ENCODE data around the gene ABCB8.

ABCB8 gene

DNA sequence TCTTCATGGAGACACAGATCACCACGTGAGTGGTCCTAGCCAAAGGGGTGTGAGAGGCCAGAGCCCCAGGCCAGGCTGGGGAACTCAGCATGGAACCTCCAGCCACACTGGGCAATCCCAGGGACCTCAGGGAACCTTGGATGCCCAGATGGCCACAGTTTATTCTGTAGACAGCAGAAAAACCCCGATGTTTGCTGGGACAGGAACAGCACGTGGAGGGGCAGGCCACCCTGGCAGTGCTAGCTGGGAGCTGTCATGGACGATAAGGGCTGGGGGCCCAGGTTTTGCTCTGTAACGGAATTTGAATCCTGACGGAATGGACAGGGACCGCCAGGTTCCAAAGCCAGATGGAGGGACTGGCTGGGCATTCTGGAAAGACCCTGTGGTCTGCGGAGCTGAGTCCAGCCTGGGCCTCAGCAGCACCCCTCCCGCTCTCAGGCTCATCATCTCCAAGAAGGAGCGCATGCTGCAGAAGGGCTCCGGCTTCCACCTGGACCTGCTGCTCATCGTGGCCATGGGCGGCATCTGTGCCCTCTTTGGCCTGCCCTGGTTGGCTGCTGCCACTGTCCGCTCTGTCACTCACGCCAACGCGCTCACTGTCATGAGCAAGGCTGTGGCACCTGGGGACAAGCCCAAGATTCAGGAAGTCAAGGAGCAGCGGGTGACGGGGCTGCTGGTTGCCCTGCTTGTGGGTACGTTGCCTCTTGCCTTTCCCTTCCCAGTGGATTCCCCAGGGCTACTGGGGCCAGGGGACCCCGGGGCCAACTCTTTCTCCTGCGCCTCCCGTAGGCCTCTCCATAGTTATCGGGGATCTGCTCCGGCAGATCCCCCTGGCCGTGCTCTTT, 46.8 kb downstream of the ABCB8 start:
- no peak for DNase-seq (ENCODE audit: low read depth)

DNA sequence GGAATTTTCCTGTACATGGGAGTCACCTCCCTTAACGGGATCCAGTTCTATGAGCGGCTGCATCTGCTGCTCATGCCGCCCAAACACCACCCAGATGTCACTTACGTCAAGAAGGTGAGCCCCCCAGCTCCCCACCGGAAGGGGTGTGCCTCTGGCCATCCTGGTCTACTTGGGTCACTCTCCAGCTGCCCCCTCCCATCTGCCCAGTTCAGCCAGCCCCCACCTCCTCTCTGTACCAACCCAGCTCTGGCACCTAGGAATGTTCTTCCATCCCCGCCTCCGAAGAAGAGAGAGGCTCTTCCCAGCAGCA, 47.4 kb downstream of the ABCB8 start:
- DNase-seq (ENCODE audit: low read depth): no peak

DNA sequence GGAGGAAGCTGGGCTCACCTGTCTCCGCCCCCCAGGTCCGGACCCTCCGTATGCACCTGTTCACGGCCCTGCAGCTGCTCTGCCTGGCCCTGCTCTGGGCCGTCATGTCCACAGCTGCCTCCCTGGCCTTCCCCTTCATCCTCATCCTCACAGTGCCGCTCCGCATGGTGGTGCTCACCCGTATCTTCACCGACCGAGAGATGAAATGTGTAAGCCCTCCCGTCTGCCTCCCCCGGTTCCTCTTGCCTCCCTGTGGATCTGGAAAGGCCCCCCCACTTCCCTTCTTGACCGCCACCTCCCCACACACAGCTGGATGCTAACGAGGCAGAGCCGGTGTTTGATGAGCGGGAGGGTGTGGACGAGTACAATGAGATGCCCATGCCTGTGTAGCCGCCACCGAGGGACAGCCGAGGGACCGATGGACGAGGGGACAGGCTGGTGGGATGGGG, 47.8 kb downstream of the ABCB8 start:
- no peak for DNase-seq (ENCODE audit: low read depth)

DNA sequence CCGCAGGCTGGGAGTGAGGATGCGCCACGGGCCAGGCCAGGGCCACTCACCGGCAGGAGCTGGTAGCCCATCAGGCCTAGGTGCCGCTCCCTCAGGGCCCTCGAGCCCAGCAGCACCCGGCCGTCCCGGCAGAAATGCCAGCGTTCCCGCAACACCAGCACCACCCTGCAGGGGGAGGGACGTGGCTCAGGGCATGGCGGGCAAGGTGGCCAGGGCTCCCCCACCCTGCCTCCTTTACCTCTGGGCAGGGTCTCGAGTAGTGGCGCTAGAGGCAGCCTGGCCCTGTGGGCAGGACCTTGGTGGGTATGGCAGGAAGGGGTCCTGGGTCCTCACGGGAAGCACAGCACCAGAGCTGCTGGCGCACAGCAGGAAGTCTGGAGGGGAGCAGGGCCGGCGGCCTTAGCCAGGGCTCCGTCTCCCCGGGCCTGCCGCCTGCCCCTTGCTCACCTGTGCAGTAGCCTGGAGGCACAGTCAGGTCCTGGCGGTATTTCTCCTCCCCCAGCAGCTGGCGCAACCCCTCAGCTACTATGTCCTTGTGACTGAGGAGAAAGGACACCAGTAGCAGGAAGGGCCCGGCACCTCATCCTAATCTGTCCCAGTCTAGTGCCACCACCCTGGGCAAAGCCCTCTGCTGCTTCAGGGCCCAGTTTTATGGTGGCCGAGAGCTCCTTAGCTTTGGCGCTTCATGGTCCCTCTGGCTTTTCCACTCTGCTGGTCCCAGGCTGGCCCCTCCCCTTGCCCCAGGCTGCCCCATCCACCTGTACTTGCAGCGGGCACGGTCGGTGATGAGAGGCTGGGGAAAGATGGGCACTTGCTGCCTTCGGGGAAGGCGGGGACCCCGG, 48.8 kb downstream of the ABCB8 start:
- DNase-seq (ENCODE audit: low read depth): no peak

DNA sequence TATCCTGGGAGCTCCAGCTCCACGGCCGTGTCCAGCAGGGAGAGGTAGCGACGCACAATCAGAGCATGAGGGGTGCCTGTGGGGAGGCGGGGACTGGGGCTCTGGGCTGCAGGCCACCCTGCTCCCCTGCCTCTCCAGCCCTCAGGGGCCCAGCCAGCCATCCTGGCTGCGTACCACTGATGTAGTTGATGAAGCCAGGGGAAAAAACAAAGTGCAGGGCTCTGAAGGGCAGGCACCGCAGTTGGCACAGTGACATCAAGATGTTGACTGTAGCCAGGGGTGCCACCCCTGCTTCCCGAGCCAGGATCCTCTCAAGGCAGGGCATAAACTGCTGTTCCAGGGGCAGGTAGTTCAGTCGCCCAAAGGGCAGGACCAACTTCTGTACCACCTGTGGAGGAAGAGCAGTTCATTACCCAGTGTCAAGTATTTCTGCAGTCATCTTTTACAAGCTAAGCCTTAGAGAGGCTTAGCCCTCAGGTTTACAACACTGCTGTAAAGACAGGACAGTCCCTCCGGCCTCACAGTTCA, 49.5 kb downstream of the ABCB8 start:
- DNase-seq (ENCODE audit: low read depth): no peak

DNA sequence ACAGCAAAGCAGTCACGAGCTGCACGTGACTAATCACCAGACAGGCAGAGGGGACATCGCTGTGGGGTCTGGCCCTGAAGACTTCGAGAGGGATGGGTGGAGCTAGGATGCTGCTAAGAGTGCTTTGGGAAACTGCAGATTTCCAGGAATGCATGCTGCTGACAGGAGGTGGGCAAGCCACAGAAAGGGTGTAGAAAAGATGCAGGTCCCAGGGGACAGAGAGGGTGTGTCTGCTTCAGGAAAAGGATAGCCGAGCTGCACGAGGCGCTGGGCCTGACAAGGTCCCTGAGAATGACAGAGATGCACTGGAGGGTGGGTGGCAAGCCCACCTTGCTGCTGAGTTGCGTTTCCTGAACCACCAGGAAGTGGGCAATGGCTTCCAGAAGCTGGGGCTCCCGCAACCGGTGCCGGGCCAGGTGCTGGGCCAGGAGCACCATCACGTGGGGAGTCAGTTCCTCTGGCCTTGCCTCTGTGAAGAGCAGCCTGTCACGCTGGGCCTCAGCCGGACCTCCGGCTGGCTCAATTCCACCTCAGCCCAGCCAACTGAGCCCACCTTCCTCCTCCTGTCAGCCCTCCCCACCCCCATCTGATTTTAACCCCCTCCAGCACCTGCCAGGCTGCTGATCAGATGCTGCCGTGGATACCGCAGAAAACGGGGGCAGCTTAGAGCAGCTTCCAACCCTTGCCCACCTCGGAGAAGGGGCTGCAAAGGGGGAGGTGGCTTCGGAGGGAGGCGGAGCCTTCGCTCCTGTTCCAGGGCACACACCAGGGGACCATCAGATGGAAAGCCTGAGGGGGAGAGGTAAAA, 50.2 kb downstream of the ABCB8 start:
- DNase-seq (ENCODE audit: low read depth): no peak

DNA sequence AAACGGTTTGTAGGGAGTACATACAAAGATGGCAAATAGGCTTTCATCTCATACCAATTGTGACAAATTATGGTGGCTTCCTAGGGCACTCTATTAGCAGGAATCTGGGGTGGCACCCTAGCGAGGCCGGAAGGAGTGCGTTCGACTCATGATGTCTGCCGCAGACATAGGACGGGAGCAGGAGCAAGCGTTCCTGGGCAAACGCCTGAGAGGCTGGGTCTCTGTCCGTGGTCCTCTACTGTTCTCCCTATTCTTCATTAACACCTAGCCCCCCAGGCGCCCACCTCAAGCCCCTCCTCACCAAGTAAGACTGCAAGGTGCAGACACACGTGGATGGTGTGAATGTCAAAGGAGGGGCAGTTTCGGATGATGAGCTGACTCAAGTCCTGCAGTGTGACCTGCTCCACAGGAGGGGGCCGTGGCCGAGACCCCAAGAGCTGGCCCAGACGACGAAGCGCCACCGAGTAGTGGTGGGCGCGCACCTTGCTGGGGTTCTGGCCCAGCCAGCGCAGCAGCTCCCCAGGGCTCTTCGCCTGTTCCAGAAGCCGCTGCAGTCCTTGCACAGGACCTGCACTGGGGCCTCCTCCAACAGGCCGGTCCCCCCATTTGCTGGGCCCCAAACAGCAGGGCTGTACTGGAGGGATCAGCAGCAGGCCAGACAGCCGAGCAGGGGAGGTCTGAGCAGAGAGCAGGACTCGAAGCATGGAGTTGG, 51.1 kb downstream of the ABCB8 start:
- no peak for DNase-seq (ENCODE audit: low read depth)

DNA sequence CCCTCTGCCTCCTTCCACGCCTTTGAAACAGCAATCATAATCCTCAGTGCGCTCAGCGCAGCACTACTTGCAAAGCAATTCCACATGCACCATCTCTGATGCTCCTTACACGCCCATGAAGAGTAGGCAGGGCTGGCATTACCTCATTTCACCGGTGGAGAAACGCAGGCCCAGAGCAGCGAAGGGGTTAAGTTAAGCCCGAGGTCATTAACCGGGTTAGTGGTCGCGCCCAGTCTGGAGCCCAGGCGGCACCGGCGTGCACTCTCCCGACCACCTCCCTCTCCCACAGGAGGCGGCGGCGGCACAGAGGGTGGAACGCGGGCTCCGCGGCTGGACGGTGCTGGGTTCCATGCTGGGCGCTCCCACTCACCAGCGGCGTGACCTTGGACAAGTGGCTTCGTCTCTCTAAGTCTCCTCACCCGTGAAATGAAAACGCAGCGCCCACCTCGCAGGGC, 51.8 kb downstream of the ABCB8 start:
- DNase-seq (ENCODE audit: low read depth): no peak

DNA sequence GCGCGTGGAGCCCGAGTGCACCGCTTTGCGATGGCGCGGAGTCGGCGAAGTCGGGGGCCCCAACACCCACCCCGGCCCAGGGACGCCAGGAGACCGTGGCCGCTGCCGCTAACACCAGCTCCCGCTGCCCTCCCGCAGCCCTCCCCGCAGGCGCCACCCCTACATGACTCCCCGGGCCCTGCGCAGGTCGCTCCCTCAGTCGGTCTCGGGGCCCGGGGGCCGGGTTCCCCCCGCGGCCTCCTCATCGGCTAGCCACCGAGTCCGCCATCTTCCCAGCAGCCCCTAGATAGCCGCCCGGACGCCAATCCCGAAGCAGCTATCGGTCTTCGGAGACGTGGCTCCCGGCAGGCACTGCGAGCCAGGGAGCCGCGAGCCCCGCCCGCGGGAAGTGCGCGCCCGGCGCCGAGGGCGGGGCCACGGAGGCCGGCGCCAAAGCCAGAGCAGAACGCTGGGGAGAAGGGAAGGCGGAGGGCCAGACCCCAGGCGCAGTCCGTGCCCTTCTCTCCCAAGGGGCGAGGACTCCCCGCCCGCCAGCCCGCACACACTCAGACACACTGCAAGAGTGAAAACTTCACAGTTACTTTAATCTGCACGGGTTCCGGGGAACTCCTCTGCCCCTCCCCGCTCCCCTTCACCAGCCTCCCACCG, 52.4 kb downstream of the ABCB8 start, which contains the start of gene FASTK:
Gene FASTK (minus strand): TSS at position 288 of the 648 bp plus-strand sequence. CDS start 43 bp downstream, at position 245.
- DNase-seq (ENCODE audit: low read depth): no peak

DNA sequence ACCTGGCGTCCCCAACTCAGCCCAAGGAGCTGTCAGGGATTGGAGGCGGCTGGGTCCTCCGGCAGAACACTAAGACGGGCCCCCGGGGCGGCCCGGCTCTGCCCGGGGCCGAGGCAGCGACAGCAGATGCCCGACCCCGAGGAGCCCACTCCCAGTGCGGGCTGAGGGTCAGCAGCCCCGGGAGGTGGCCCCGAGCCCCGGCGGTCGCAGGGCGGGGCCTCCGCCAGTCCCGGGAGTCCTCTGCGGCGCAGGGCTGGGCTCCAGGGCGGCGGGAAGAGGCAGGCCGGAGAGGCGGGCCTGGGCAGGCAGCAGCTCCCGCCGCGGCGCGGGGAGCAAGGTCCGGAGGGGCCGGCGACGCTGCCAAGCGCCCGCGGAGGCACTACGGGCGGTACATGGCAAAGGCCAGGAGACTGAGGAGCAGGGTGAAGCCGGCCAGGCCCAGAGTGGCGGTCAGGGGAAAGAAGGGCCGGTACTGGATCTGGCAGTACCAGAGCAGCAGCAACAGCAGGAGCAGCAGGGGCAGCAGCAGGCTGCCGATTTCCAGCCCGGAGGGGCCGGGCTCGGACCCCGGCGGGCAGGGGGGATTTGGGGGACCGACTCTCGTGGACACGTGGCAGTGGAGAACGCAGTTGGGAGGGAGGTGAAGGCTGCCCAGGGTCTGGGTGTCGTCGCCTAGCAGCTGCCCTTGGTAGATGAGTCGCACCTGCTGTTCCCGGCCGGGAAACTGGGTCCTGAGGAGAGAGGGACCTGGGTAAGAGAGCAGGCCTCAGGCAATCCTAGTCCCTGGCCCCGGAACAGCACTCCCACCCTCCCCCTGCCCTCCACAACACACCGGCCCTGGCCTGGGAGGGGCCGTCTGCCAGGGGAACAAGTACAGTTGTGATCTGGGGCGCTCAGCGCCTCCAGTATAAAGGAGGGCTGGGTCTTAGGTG, 53.2 kb downstream of the ABCB8 start:
- no peak for DNase-seq (ENCODE audit: low read depth)

DNA sequence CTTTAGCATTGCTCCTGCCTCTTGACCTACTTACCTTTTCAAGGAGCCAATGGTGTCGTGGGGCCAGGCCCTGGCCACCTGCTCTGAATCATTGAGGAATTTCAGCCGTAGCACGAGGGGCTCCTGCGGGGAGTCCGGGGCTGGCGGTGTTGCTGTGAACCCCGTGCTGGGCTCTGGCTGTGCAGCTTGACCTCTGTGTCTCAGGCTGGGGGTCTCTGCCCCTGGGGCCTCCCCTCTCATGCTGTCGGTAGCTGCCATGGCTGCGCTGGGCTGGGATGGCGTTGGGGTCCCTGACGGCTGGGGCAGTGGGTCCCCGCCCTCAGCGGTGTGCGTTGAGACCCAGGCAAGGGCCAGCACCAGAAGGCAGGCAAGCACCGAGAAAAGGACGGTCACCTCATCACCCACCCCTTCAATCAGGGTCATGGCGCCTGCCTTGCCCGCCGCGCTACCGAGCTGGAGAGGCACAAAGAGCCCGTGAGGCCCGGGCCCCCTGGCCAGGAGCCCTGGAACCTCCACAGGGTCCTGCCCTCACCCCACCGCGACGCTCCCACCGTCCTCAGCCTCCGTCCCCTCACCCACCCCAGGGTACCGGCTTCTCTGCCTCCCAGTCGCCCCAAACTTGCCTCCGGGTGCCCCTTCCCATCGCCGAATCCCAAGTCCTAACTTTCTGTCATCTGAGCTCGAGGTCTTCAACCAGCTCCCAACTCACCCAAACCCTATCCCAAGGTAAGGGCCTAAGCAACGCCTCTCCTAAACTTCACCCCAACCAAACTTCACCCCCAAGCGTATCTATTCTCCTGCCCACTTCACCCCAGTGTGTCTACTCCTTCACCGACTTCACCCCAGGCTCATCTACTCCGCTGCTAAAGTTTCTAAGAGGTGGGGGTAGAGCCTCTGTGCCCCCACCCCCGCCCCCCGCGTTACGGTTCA, 54.2 kb downstream of the ABCB8 start:
- DNase-seq (ENCODE audit: low read depth): no peak

DNA sequence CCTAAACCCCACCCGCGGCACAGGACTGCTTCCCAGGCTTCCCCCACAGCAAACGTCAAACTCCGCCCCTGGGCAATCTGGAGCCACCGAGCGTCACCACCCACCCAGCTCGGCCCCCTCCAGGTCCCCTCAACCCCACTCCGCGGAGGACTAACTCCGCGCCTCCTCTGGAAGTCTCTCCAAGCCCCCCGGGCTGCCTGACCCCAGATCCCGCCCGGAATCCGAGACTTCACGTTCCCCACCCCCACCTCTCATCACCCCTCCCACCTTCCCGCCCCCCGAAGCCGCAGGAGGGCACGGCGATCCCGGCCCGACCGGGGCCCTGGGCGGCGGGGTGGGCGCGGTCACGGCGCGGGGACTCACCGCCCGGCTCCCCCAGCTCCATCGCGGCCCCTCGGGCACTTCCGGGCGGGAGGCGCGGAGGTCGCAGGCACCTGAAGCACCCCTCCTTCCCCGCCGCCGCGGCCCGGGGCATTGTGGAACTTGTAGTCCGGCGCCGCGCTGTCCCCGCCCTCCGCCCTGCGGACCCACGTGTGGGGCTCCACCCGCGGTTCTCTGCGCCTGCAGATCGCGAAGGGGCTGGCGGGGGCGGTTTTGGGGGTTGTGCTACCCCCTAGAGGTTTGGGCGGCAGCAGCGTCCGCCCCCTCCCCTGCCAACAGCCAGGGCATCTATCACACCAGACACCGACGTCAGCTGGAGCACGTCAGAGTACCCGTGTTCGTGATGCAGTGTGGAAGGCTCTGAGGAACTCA, 55.0 kb downstream of the ABCB8 start, which contains the start of gene TMUB1:
Gene TMUB1 (minus strand): TSS at position 423 of the 753 bp plus-strand sequence. CDS start 930 bp downstream, outside the sequence.
- no peak for DNase-seq (ENCODE audit: low read depth)

DNA sequence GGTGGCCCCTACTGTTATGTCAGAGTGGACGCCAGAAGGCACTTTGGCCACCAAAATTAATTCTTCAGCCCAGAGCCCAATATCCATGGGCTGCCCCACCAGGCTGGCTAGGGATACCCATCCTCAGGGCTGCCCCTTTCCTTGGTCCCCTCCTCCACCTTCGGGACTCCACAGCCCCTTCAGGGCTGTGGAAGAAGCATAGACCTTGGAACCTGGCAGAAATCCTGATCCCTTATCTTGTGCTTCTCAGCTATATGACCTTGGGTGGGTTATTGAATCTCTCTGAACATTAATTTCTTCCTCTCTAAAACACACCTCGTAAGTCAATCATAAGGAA, 55.5 kb downstream of the ABCB8 start:
- DNase-seq (ENCODE audit: low read depth): no peak

DNA sequence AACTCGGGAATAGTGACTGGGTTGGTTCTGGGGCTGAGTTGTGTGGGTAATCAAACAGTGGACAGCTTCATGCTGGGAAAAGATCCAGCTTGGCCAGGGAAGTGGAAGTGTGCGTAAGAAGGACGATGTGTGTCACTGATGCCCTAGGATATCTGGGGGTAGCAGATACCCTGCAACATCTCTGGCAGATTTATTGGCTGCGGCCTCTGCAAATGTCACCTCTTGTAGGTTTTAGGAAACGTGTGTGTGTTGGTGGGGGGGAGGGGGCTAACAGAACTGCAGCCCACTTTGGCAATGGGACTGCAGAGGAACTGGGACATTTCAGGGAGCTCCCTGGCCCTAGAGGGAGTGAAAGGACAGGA, 57.1 kb downstream of the ABCB8 start:
- no peak for DNase-seq (ENCODE audit: low read depth)

DNA sequence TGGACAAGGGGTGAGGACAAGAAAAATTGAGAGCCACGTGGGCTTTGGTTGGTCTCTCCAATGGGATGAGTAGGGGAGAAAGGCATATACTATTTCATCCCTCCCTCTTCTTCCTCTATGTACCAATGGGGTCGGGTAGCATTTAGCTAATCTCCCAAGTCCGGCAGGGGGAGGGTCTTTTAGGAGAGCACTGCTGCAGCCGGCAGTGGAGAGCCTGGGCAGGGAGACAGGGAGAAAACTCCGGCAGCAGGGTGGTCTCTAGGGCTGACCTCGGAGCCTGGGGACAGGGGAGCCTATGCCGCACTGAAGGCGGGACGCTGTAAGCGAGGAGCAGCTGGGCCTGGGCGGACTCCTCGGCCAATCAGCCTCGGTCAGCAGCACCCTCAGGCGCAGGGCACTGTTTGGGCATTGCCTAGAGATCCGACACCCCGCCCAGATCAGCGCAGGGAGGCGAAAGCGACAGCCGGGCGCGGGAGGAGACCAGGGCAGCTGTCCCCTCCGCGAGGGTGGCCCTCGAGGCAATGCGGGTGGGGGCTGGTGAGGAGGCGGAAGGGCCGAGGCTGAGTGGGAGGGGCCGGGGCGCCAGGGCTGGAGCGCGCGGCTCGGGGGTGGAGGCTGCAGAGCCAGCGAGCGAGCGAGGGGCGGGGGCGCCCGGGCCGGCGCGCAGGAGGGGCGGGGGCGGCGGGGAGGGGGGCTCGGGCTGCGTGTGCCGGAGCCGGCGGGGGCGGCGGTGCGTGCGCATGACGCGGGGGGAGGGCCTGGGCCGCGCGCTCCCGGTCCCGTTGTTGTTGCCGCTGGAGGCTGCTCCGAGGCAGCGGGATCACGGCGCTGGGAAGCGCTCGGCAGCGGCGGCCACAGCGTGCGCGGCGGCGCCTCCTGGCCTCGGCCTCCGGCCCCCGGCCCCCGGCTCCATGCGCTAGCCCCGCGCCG, 57.7 kb downstream of the ABCB8 start, which contains the start of gene AGAP3:
Gene AGAP3 (plus strand): TSS at position 785 of the 930 bp plus-strand sequence. CDS start 267 bp downstream, outside the sequence.
- DNase-seq (ENCODE audit: low read depth): no peak

DNA sequence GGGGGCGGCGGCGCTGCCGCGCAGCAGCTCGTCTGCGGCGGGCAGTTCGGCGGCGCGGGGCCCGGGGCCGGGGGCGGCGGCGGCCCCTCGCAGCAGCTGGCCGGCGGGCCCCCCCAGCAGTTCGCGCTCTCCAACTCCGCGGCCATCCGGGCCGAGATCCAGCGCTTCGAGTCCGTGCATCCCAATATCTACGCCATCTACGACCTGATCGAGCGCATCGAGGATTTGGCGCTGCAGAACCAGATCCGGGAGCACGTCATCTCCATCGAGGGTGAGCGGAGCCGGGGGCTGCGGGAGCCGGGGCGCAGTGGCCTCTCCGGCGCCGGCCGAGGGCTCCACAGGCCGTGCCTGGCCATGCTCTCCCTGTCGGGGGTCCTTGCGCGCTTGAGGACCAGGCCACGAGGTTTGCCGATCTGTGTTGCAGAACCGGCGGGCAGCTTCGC, 58.6 kb downstream of the ABCB8 start:
- no peak for DNase-seq (ENCODE audit: low read depth)

Data from HS-5 (cell line).